Upper lobe of left lung (tissue), 6 donors: Measurements from ENCODE around the gene CMYA5. TPM values are rescaled to one million over a fixed set of nuclear protein-coding genes. Genes with fewer than 3 reads are reported as not detected.
A peak's percentile ranks its signal among the peaks of the same experiment; 100 is the strongest.
"Not testable (repeated sequence)": the region's sequence is repeated elsewhere in the genome, so short reads cannot be mapped to it uniquely, and the experiment has no call there.

Experiments
- ATAC-seq, 2 donors: fragments of 200-7000 bp; cut with Tn5 transposase; one replicate each; pipeline ENCODE4 v1.9.1; 2022; ENCODE audit warnings: mild to moderate bottlenecking in 2 of 2, moderate library complexity in 2 of 2; ENCODE audit not compliant: low FRiP score in 2 of 2
- DNase-seq, 2 donors: peaks; one replicate each; pipeline ENCODE4 v3.0.0-alpha.2; 2019 to 2020
- H3K27ac ChIP-seq, 4 donors: fragments of 200-600 bp; sonication (generic); one replicate each; pipeline ENCODE4 v1.5.1; 2016 to 2019
- H3K27me3 ChIP-seq, 4 donors: fragments of 200-600 bp; sonication (generic); one replicate each; pipeline ENCODE4 v1.5.1; 2017 to 2019
- H3K36me3 ChIP-seq, 4 donors: fragments of 200-600 bp; sonication (generic); one replicate each; pipeline ENCODE4 v1.5.1; 2016 to 2019
- H3K4me1 ChIP-seq, 4 donors: fragments of 200-600 bp; sonication (generic); one replicate each; pipeline ENCODE4 v1.5.1; 2018 to 2019
- H3K4me3 ChIP-seq, 4 donors: fragments of 200-600 bp; sonication (generic); one replicate each; pipeline ENCODE4 v1.5.1; 2017 to 2019; ENCODE audit warnings: mild to moderate bottlenecking in 2 of 4, moderate library complexity in 1 of 4
- H3K9me3 ChIP-seq, 4 donors: fragments of 200-600 bp; sonication (generic); one replicate each; pipeline ENCODE4 v1.5.1; 2018 to 2019
- CTCF ChIP-seq, 6 experiments: fragments of 450-650 bp in 4 of 6; fragments of 200-600 bp in 2 of 6; sonication (generic) in 2 of 6; IDR thresholded peaks; one replicate each; pipeline ENCODE4 v1.5.1; 2016 to 2019; ENCODE audit warnings: antibody characterized with exemption in 6 of 6
- EP300 ChIP-seq, 4 donors: sonication (generic); formaldehyde crosslinking; IDR thresholded peaks; one replicate each; pipeline ENCODE4 v1.5.1; 2017; ENCODE audit warnings: antibody characterized with exemption in 4 of 4, control low read depth in 2 of 4
- POLR2A ChIP-seq, 4 donors: fragments of 450-650 bp; IDR thresholded peaks; one replicate each; pipeline ENCODE4 v1.5.1; 2016 to 2017; ENCODE audit warnings: antibody characterized with exemption in 4 of 4, mild to moderate bottlenecking in 2 of 4
- POLR2AphosphoS5 ChIP-seq, 2 donors: sonication (generic); formaldehyde crosslinking; IDR thresholded peaks; one replicate each; pipeline ENCODE4 v1.5.1; 2017; ENCODE audit warnings: antibody characterized with exemption in 2 of 2
- WGBS, 2 donors: methylation state at CpG; one replicate each; pipeline ENCODE4 v1.1.5; 2017 to 2018; 5-methylcytosine and 5-hydroxymethylcytosine counted together
- total RNA-seq, 6 donors: library from RNA; depleted of rRNA in 4 of 6; stranded (reverse); fragments of >200 nt in 4 of 6; gene quantifications; one replicate each; pipeline versions ENCODE4 v1.1.0 to v1.2.1, GENCODE V29; 2016 to 2021
- donor health status: DM: no; HTN: no; CAD: no; lungs with moderate emphysema.
- donor health status: DM: no; HTN: yes; CAD: no; lungs with severe emphysema.

Gene CMYA5
- total RNA-seq, 6 donors from 2014 or later = 0.77 to 12.6 (median 3.6) TPM

GRCh38 chr5:79699763-79700400 is 10.2 kb downstream of the CMYA5 start:
- Histone ChIP-seq H3K36me3 (no peaks in the 10 kb centered on the region), H3K4me3 (no peak overlapping the region), H3K4me1 (no peaks in the 10 kb centered on the region), H3K9me3 (no peaks in the 10 kb centered on the region), H3K27ac (no peak overlapping the region), H3K27me3 (no peaks in the 10 kb centered on the region)
- ATAC-seq = no peak
- WGBS, 2 donors = 81 to 94% methylated on average over 4 of the region's 4 CpGs
- no peak for DNase-seq
- TF ChIP-seq POLR2A (IDR thresholded peaks at IDR 0.05) = no peak
- TF ChIP-seq CTCF (IDR thresholded peaks at IDR 0.05) = no peak

GRCh38 chr5:79702606-79703380 is 13.2 kb downstream of the CMYA5 start:
- no peaks in the 10 kb centered on the region for H3K9me3 ChIP-seq
- WGBS, 2 donors = 38 to 42% methylated on average over 1 to 3 of the region's 3 CpGs
- no peak overlapping the region for H3K4me3 ChIP-seq
- DNase-seq (no peak), ATAC-seq (no peak)
- H3K4me1 ChIP-seq = no peaks in the 10 kb centered on the region
- TF ChIP-seq EP300 (IDR thresholded peaks at IDR 0.05) = no peak
- TF ChIP-seq CTCF (IDR thresholded peaks at IDR 0.05) = peak in 1 of 6 experiments; percentile 20
- no peaks in the 10 kb centered on the region for H3K27me3 ChIP-seq
- no peaks in the 10 kb centered on the region for H3K36me3 ChIP-seq
- no peak overlapping the region for H3K27ac ChIP-seq

GRCh38 chr5:79703381-79703645 is 13.7 kb downstream of the CMYA5 start:
- no peak overlapping the region for H3K27ac ChIP-seq
- ATAC-seq (no peak), DNase-seq (no peak)
- no peak overlapping the region for H3K4me3 ChIP-seq
- H3K27me3 ChIP-seq = no peaks in the 10 kb centered on the region
- TF ChIP-seq POLR2A (IDR thresholded peaks at IDR 0.05) (no peak), EP300 (IDR thresholded peaks at IDR 0.05) (no peak), POLR2AphosphoS5 (IDR thresholded peaks at IDR 0.05) (no peak), CTCF (IDR thresholded peaks at IDR 0.05) (no peak)
- H3K9me3 ChIP-seq = no peaks in the 10 kb centered on the region
- H3K4me1 ChIP-seq = no peaks in the 10 kb centered on the region
- H3K36me3 ChIP-seq = no peaks in the 10 kb centered on the region
- WGBS, 2 donors = 86% methylated on average over 1 of the region's 1 CpG

GRCh38 chr5:79704553-79704952 is 14.9 kb downstream of the CMYA5 start:
- no peak overlapping the region for H3K27ac ChIP-seq
- DNase-seq (no peak), ATAC-seq (no peak)
- no peak for TF ChIP-seq CTCF (IDR thresholded peaks at IDR 0.05)
- no peak for TF ChIP-seq EP300 (IDR thresholded peaks at IDR 0.05)
- TF ChIP-seq POLR2AphosphoS5 (IDR thresholded peaks at IDR 0.05) = no peak
- TF ChIP-seq POLR2A (IDR thresholded peaks at IDR 0.05) = no peak
- H3K9me3 ChIP-seq = no peaks in the 10 kb centered on the region
- H3K27me3 ChIP-seq = no peaks in the 10 kb centered on the region
- no peaks in the 10 kb centered on the region for H3K4me1 ChIP-seq
- H3K36me3 ChIP-seq = no peaks in the 10 kb centered on the region
- H3K4me3 ChIP-seq = no peak overlapping the region

- DNase-seq (no peak), ATAC-seq (no peak)
- no peak for TF ChIP-seq EP300 (IDR thresholded peaks at IDR 0.05)
- TF ChIP-seq POLR2AphosphoS5 (IDR thresholded peaks at IDR 0.05) = no peak
- no peak for TF ChIP-seq POLR2A (IDR thresholded peaks at IDR 0.05)
- Histone ChIP-seq H3K27ac (no peak overlapping the region), H3K4me3 (no peak overlapping the region), H3K9me3 (no peaks in the 10 kb centered on the region), H3K27me3 (no peaks in the 10 kb centered on the region), H3K36me3 (no peaks in the 10 kb centered on the region), H3K4me1 (no peaks in the 10 kb centered on the region)
- 76 to 78% methylated on average over 3 of the region's 3 CpGs for WGBS, 2 donors
Measured at GRCh38 chr5:79705632-79706031, 16.0 kb downstream of the CMYA5 start.

GRCh38 chr5:79706317-79706716 is 16.7 kb downstream of the CMYA5 start:
- WGBS, 2 donors = 80 to 84% methylated on average over 8 of the region's 8 CpGs
- not testable (repeated sequence) for H3K4me1 ChIP-seq, H3K27me3 ChIP-seq, H3K9me3 ChIP-seq, H3K36me3 ChIP-seq, H3K4me3 ChIP-seq, ATAC-seq, H3K27ac ChIP-seq, DNase-seq
